Panc1 (cell line): ENCODE results near the gene DHX36. TPM values are rescaled to one million over a fixed set of nuclear protein-coding genes. Genes with fewer than 3 reads are reported as not detected.

Source experiments
- ATAC-seq: fragments of 200-7000 bp; cut with Tn5 transposase; 2 replicates; pipeline ENCODE4 v1.9.1; 2020; ENCODE audit warnings: mild to moderate bottlenecking, moderate library complexity
- BruUV-seq: library from RNA; stranded (reverse); fragments of 400-500 nt; replicated peaks from 2 replicates; lab custom pipeline; 2021; lab: Mats Ljungman, UMichigan
- CTCF ChIA-PET: fragments of 300-600 bp; sonication (Branson Sonifier 250); formaldehyde crosslinking; loops from one replicate; lab custom pipeline; 2022; ENCODE audit warnings: antibody characterized with exemption; lab: Charles Lee
- POLR2A ChIA-PET: fragments of 300-600 bp; sonication (Branson Sonifier 250); formaldehyde crosslinking; loops from one replicate; lab custom pipeline; 2022; ENCODE audit warnings: antibody characterized with exemption; lab: Charles Lee
- DNase-seq: peaks from one replicate; pipeline ENCODE4 v3.0.0-alpha.2; 2010; ENCODE audit warnings: low read depth, low spot score
- H3K27ac ChIP-seq: 2 replicates; pipeline ENCODE4 v1.5.1; 2011; ENCODE audit warnings: mild to moderate bottlenecking, low read length, inconsistent platforms
- H3K27me3 ChIP-seq: fragments of 200-500 bp; sonication (Bioruptor generic); 2 replicates; pipeline ENCODE4 v1.6.0; 2014; ENCODE audit warnings: low read length, inconsistent platforms; ENCODE audit not compliant: control insufficient read depth, insufficient read depth
- H3K36me3 ChIP-seq: fragments of 200-500 bp; sonication (Bioruptor generic); 2 replicates; pipeline ENCODE4 v1.5.1; 2014; ENCODE audit warnings: inconsistent platforms, mild to moderate bottlenecking, low read length, moderate library complexity; ENCODE audit not compliant: control insufficient read depth, insufficient read depth
- H3K4me1 ChIP-seq: 2 replicates; pipeline ENCODE4 v1.5.1; 2011; ENCODE audit warnings: inconsistent platforms, mild to moderate bottlenecking, low read length, moderate library complexity; ENCODE audit not compliant: control insufficient read depth, insufficient read depth
- H3K4me3 ChIP-seq, 2 experiments: 2 replicates each; pipeline ENCODE4 v1.5.1; 2011 to 2012; ENCODE audit warnings: low read depth in 2 of 2, low read length in 2 of 2, mild to moderate bottlenecking in 2 of 2, inconsistent platforms in 1 of 2, moderate library complexity in 1 of 2
- H3K9me3 ChIP-seq: fragments of 200-500 bp; sonication (Bioruptor generic); 2 replicates; pipeline ENCODE4 v1.5.1; 2014; ENCODE audit warnings: low read depth, mild to moderate bottlenecking, inconsistent platforms, low read length, moderate library complexity; ENCODE audit not compliant: control insufficient read depth, insufficient read depth
- POLR2AphosphoS5 ChIP-seq: IDR thresholded peaks from 2 replicates; pipeline ENCODE4 v1.6.1; 2012; ENCODE audit warnings: mild to moderate bottlenecking, low read depth, low read length, moderate library complexity
- SIN3A ChIP-seq: IDR thresholded peaks from 2 replicates; pipeline ENCODE4 v1.6.1; 2012; ENCODE audit warnings: low read depth, mild to moderate bottlenecking, low read length, moderate library complexity, borderline replicate concordance; ENCODE audit not compliant: insufficient read depth
- TCF7L2 ChIP-seq: IDR thresholded peaks from 2 replicates; pipeline ENCODE4 v1.6.1; 2011; ENCODE audit warnings: mild to moderate bottlenecking, low read depth, low read length, inconsistent platforms
- in situ Hi-C: cut with HindIII; loops from 2 replicates; pipeline ENCODE4 v1.10.0; 2016; ENCODE audit warnings: low sequenced_read_pairs, low pct_unique_long_range_greater_than_20kb
- intact Hi-C: fragments of 100-400 bp; cut with micrococcal nuclease; formaldehyde crosslinking; loops from one replicate; pipeline ENCODE4 v1.10.0; 2022; ENCODE audit not compliant: unreplicated experiment
- total RNA-seq: library from RNA; stranded (reverse); gene quantifications from one replicate; pipeline ENCODE4 v1.2.1, GENCODE V29; 2021; ENCODE audit not compliant: unreplicated experiment
- TF ChIP-seq, protein P1 (sequence below): fragments of 450-650 bp; IDR thresholded peaks from 2 replicates; pipeline ENCODE4 v1.5.1; 2017; ENCODE audit warnings: mild to moderate bottlenecking
- TF ChIP-seq, protein P2 (sequence below), 2 experiments: IDR thresholded peaks; 2 replicates each; pipeline ENCODE4 v1.6.1; 2011 to 2012; ENCODE audit warnings: low read depth in 2 of 2, control low read depth in 1 of 2, low read length in 1 of 2, mild to moderate bottlenecking in 1 of 2, moderate library complexity in 1 of 2; ENCODE audit not compliant: insufficient read depth in 1 of 2

The DHX36 gene
- total RNA-seq, 1 experiment from 2014 or later, result 74.3 TPM

DNA sequence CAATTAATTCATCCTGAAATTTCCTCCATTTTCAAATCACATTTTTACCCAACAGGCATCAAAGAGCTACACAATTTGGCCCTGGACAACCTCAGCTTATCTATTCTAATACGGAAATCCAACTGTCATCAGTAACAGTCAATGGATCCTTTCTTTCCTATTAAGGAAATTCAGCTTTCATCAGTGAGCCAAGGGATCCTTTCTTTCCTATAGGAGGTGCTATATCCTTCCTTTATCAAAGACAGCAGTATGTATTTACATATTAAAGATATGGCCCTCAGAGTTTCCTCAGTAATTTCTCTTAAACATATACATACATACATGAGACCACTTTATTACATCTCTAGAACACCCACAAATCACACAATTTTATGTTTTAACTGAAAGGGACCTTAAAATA lies 10.1 kb downstream of the DHX36 start:
- intact Hi-C loops (no loop called here), in situ Hi-C loops (no loop called here)
- no peak for TF ChIP-seq POLR2AphosphoS5
- TF ChIP-seq, protein P1, sequence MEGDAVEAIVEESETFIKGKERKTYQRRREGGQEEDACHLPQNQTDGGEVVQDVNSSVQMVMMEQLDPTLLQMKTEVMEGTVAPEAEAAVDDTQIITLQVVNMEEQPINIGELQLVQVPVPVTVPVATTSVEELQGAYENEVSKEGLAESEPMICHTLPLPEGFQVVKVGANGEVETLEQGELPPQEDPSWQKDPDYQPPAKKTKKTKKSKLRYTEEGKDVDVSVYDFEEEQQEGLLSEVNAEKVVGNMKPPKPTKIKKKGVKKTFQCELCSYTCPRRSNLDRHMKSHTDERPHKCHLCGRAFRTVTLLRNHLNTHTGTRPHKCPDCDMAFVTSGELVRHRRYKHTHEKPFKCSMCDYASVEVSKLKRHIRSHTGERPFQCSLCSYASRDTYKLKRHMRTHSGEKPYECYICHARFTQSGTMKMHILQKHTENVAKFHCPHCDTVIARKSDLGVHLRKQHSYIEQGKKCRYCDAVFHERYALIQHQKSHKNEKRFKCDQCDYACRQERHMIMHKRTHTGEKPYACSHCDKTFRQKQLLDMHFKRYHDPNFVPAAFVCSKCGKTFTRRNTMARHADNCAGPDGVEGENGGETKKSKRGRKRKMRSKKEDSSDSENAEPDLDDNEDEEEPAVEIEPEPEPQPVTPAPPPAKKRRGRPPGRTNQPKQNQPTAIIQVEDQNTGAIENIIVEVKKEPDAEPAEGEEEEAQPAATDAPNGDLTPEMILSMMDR, result peak; percentile 28; the same call in 1 of the 2 replicates
- ChIA-PET CTCF (no interaction called here), POLR2A (no interaction called here)
- Histone ChIP-seq H3K9me3 (no peaks in the 10 kb centered on the region), H3K27ac (no peak overlapping the region), H3K27me3 (no peaks in the 10 kb centered on the region), H3K4me3 (no peak overlapping the region), H3K36me3 (peaks cover 54% of the 10 kb centered on the region), H3K4me1 (peaks cover 7% of the 10 kb centered on the region)
- no TSS peak for BruUV-seq
- ATAC-seq (no peak), DNase-seq (no peak)

DNA sequence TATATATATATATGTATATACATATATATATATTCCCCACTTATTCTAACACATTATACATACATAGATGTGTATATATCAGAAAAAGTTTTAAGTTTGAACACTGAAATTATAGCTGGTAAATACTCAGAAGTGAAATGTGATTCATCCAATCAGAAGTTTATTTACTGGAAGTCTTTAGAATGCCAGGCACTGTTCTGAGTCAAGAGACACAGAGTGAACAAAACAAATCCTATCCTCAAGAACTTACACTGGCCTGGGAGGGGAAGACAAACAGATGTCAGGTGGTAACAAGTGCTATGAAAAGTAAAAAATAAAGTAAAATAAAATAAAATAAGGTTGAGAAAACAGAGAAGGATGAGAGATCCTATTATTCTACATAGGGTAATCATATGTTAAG lies 13.4 kb downstream of the DHX36 start:
- ATAC-seq, result no peak

More for the DNA sequence above, 13.4 kb downstream of the DHX36 start:
- in situ Hi-C loops, result no loop called here
- H3K27me3 ChIP-seq, result no peaks in the 10 kb centered on the region
- TF ChIP-seq TCF7L2 (no peak), SIN3A (no peak), POLR2AphosphoS5 (no peak)
- TF ChIP-seq, protein P1, result no peak
- TF ChIP-seq, protein P2, sequence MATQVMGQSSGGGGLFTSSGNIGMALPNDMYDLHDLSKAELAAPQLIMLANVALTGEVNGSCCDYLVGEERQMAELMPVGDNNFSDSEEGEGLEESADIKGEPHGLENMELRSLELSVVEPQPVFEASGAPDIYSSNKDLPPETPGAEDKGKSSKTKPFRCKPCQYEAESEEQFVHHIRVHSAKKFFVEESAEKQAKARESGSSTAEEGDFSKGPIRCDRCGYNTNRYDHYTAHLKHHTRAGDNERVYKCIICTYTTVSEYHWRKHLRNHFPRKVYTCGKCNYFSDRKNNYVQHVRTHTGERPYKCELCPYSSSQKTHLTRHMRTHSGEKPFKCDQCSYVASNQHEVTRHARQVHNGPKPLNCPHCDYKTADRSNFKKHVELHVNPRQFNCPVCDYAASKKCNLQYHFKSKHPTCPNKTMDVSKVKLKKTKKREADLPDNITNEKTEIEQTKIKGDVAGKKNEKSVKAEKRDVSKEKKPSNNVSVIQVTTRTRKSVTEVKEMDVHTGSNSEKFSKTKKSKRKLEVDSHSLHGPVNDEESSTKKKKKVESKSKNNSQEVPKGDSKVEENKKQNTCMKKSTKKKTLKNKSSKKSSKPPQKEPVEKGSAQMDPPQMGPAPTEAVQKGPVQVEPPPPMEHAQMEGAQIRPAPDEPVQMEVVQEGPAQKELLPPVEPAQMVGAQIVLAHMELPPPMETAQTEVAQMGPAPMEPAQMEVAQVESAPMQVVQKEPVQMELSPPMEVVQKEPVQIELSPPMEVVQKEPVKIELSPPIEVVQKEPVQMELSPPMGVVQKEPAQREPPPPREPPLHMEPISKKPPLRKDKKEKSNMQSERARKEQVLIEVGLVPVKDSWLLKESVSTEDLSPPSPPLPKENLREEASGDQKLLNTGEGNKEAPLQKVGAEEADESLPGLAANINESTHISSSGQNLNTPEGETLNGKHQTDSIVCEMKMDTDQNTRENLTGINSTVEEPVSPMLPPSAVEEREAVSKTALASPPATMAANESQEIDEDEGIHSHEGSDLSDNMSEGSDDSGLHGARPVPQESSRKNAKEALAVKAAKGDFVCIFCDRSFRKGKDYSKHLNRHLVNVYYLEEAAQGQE (IDR thresholded peaks at IDR 0.05; ENCODE audit: insufficient read depth in 1 of 2, low read depth in 2 of 2, low read length in 1 of 2), result no peak
- H3K4me3 ChIP-seq, result no peak overlapping the region
- no TSS peak for BruUV-seq
- H3K9me3 ChIP-seq, result no peaks in the 10 kb centered on the region
- DNase-seq, result no peak
- no peaks in the 10 kb centered on the region for H3K4me1 ChIP-seq
- H3K36me3 ChIP-seq, result peaks cover 55% of the 10 kb centered on the region
- intact Hi-C loops, result no loop called here
- ChIA-PET CTCF (interaction anchor here (0.6 kb wide), 1 partner anchor 1578 kb away, joined by 3 read pairs; no protein-coding TSS in a partner anchor), POLR2A (interaction anchor here (0.6 kb wide), 1 partner anchor 1446 kb away, joined by 4 read pairs; no protein-coding TSS in a partner anchor)
- H3K27ac ChIP-seq, result no peak overlapping the region
